Left lung (tissue), 10 donors: ENCODE results near the gene CUEDC1. TPM values are rescaled to one million over a fixed set of nuclear protein-coding genes. Genes with fewer than 3 reads are reported as not detected.

Experiments used
- ATAC-seq: fragments of 200-7000 bp; cut with Tn5 transposase; one replicate; pipeline ENCODE4 v1.9.1; 2020; ENCODE audit warnings: moderate library complexity
- DNase-seq, 4 donors: peaks; one replicate each; pipeline ENCODE4 v3.0.0-alpha.2; 2013 to 2020
- H3K27ac ChIP-seq, 2 donors: fragments of 200-600 bp; sonication (generic) in 1 of 2; one replicate each; pipeline versions ENCODE4 v1.5.0 to v1.8.0; 2020 to 2021
- H3K27me3 ChIP-seq, 2 donors: fragments of 200-600 bp; sonication (generic) in 1 of 2; one replicate each; pipeline versions ENCODE4 v1.5.0 to v1.8.0; 2020 to 2021
- H3K36me3 ChIP-seq, 2 donors: fragments of 200-600 bp; sonication (generic) in 1 of 2; one replicate each; pipeline versions ENCODE4 v1.5.0 to v1.8.0; 2020 to 2021
- H3K4me1 ChIP-seq, 2 donors: fragments of 200-600 bp; one replicate each; pipeline ENCODE4 v1.8.0; 2021
- H3K4me3 ChIP-seq, 2 donors: fragments of 200-600 bp; sonication (generic) in 1 of 2; one replicate each; pipeline versions ENCODE4 v1.5.0 to v1.8.0; 2020 to 2021; ENCODE audit warnings: mild to moderate bottlenecking in 1 of 2
- H3K9me3 ChIP-seq, 2 donors: fragments of 200-600 bp; sonication (generic) in 1 of 2; one replicate each; pipeline versions ENCODE4 v1.5.0 to v1.8.0; 2020 to 2021
- CTCF ChIP-seq, 2 donors: fragments of 200-600 bp; sonication (generic) in 1 of 2; IDR thresholded peaks; one replicate each; pipeline versions ENCODE4 v1.5.0 to v1.8.0; 2021; ENCODE audit warnings: antibody characterized with exemption in 2 of 2
- intact Hi-C, 2 donors: fragments of 100-400 bp; cut with DNase I; formaldehyde crosslinking; loops; one replicate each; pipeline versions ENCODE4 v1.11.2 to v1.14.2; 2022
- polyA plus RNA-seq, 6 donors: library from polyadenylated mRNA; unstranded; fragments of 120-200 nt; gene quantifications; one replicate each; pipeline ENCODE4 v1.2.1, GENCODE V29; 2013; ENCODE audit not compliant: insufficient read length in 6 of 6
- total RNA-seq, 2 donors: library from RNA; stranded (reverse); fragmentation: NEBNext Ultra II Directional; extraction: Animal tissue kit (Norgen Biotek cat#: 25700); gene quantifications; one replicate each; pipeline ENCODE4 v1.2.1, GENCODE V29; 2021
- donor health status: DM: no; HTN: yes; CAD: no.
- donor health status: DM: no; HTN: no; CAD: no.

Gene CUEDC1
- total and polyA plus RNA-seq, 8 donors: 38.2 to 47.7 (median 42.6) TPM

DNA sequence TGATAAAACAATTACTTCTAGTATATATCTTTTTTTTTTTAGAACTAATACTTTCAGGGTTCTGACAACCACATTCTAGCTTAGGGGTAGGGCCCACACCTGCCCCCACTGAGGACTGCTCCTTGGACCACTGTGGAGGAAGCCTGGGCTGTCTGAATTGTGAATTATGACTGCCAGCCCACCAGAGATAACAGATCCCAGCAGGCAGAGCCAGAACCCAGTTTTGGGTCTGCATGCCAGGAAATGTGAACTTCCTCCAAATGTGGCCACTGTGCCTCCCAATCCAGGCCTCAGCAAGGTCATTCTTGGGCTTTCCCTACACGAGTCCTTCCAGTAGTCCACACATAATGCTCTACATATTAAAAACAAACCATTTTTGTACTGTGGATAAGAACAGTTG, 16.9 kb upstream of the CUEDC1 start:
- intact Hi-C loops: no loop called here
- no peak for TF ChIP-seq CTCF (IDR thresholded peaks at IDR 0.05)
- H3K27ac ChIP-seq: no peak overlapping the region
- DNase-seq (no peak), ATAC-seq (no peak)
- H3K4me3 ChIP-seq: no peak overlapping the region
- H3K4me1 ChIP-seq: peaks cover 0 to 13% of the 10 kb centered on the region in 2 donors
- peaks cover 9 to 44% of the 10 kb centered on the region in 2 donors for H3K36me3 ChIP-seq
- H3K27me3 ChIP-seq: no peaks in the 10 kb centered on the region
- H3K9me3 ChIP-seq: no peaks in the 10 kb centered on the region

- Histone ChIP-seq H3K36me3 (peaks cover 9 to 38% of the 10 kb centered on the region in 2 donors), H3K4me1 (peaks cover 0 to 13% of the 10 kb centered on the region in 2 donors), H3K4me3 (no peak overlapping the region), H3K27ac (no peak overlapping the region), H3K27me3 (no peaks in the 10 kb centered on the region), H3K9me3 (no peaks in the 10 kb centered on the region)
- DNase-seq (no peak), ATAC-seq (no peak)
- intact Hi-C loops: no loop called here
- no peak for TF ChIP-seq CTCF (IDR thresholded peaks at IDR 0.05)
These were observed 16.4 kb upstream of the CUEDC1 start for GRCh38 chr17:57971572-57971971.

- DNase-seq (no peak), ATAC-seq (no peak)
- intact Hi-C loops: no loop called here
- Histone ChIP-seq H3K27ac (no peak overlapping the region), H3K27me3 (no peaks in the 10 kb centered on the region), H3K9me3 (no peaks in the 10 kb centered on the region), H3K36me3 (peaks cover 9 to 29% of the 10 kb centered on the region in 2 donors), H3K4me1 (peaks cover 0 to 12% of the 10 kb centered on the region in 2 donors), H3K4me3 (no peak overlapping the region)
- TF ChIP-seq CTCF (IDR thresholded peaks at IDR 0.05): no peak
These were observed 15.5 kb upstream of the CUEDC1 start for GRCh38 chr17:57970710-57971109.

DNA sequence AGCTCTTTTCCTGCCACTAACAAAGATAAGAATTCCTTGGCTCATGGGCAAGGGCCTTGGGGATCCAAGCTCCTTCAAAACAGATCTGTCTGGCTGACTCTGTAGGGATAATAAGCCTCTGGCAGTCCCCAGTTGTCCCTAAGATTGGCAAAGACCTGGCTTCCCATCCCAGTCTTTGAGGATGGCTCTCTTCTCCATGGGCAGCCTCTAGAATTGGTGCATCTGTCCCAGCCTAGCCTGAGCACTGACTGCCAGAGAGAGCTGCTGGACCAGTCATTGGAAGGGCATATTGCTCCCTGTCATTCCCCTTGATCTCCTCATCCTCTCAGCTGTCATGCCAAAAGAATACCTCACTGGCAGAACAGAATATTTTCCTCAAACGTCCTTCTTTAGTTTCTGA, 13.2 kb upstream of the CUEDC1 start:
- TF ChIP-seq CTCF (IDR thresholded peaks at IDR 0.05): no peak
- no peaks in the 10 kb centered on the region for H3K4me1 ChIP-seq
- H3K27ac ChIP-seq: no peak overlapping the region
- intact Hi-C loops: no loop called here
- ATAC-seq (no peak), DNase-seq (no peak)
- no peak overlapping the region for H3K4me3 ChIP-seq
- H3K27me3 ChIP-seq: no peaks in the 10 kb centered on the region
- H3K9me3 ChIP-seq: no peaks in the 10 kb centered on the region
- peaks cover 4 to 8% of the 10 kb centered on the region in 2 donors for H3K36me3 ChIP-seq

DNA sequence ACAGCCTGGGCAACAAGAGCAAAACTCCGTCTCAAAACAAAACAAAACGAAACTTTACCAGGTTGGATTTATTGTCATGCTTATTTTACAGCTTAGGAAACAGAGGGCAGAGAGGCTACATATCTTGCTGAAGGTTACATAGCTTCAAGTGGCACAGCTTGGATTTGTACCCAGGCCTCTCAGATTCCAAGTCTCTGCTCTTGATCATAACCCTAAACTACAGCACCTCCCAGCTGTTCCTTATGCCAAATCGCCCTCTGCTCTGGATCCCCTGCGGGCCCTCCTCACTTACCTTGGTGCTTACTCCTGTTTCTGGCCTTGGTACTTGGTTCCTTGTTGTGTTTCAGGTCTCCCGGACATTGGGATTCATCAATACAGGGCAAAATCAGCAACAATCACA, 11.7 kb upstream of the CUEDC1 start:
- Histone ChIP-seq H3K4me1 (no peaks in the 10 kb centered on the region), H3K9me3 (no peaks in the 10 kb centered on the region), H3K36me3 (no peaks in the 10 kb centered on the region), H3K4me3 (no peak overlapping the region), H3K27me3 (no peaks in the 10 kb centered on the region), H3K27ac (no peak overlapping the region)
- TF ChIP-seq CTCF (IDR thresholded peaks at IDR 0.05): no peak
- intact Hi-C loops: no loop called here
- ATAC-seq: peak; percentile 57
- no peak for DNase-seq
